ENCODE data around the gene RBM28. TPM values are rescaled to one million over a fixed set of nuclear protein-coding genes. Genes with fewer than 3 reads are reported as not detected.

RBM28 gene, protein sequence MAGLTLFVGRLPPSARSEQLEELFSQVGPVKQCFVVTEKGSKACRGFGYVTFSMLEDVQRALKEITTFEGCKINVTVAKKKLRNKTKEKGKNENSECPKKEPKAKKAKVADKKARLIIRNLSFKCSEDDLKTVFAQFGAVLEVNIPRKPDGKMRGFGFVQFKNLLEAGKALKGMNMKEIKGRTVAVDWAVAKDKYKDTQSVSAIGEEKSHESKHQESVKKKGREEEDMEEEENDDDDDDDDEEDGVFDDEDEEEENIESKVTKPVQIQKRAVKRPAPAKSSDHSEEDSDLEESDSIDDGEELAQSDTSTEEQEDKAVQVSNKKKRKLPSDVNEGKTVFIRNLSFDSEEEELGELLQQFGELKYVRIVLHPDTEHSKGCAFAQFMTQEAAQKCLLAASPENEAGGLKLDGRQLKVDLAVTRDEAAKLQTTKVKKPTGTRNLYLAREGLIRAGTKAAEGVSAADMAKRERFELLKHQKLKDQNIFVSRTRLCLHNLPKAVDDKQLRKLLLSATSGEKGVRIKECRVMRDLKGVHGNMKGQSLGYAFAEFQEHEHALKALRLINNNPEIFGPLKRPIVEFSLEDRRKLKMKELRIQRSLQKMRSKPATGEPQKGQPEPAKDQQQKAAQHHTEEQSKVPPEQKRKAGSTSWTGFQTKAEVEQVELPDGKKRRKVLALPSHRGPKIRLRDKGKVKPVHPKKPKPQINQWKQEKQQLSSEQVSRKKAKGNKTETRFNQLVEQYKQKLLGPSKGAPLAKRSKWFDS
- total RNA-seq: 10 to 100 TPM; 20.1 to 64.8 (median 30.0) TPM

DNA sequence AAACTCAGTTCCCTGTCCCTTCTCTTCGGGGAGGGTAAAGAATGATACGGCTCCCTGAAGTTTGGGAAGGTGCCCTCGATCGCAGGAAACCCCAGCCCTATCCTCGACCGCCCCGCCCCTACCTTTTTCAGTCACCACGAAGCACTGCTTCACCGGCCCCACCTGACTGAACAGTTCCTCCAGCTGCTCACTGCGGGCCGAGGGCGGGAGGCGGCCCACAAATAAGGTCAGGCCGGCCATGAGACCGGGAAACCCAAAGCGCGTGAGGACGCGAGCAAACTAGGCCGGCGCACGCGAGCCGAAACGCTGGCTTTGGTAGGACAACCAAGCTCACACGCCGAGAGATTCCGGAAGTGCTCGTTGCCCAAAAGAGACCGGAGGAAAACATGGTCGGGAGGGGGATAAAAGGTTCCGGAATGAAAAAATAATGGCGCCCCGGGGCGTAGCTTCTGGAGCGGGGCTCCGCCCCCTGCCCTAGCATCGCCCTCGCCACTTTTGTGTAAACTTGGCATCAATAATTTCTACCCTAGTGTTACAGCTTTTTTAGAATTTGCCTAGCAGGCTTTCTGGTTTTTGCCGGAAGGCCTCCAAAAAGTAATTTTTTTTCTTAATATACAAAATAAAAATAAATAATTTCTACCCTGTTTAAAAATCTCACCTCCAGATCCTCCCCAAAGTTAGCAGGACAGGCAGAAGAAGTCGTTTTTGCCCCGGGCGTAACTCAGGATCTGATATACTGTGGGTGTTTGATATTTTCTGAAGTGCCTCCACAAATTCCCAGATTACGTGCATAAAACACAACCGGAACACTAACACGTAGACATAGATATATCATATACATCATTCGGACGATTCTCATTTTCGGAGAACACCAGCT is at the start of gene RBM28:
TSS of gene RBM28 (minus strand) at position 355 of the 877 bp plus-strand sequence. CDS start at position 240, 115 bp downstream.
- H3K4me3 ChIP-seq: peak within 1 kb of the TSS; percentile 58 to 96 (median 85)
- peak; percentile 71 to 95 (median 80) for ATAC-seq (replicated peaks in 6 of 8)
- 0 to 75% (median 20%) methylated on average over 1 to 30 of the region's 49 CpGs for WGBS, 10 experiments

DNA sequence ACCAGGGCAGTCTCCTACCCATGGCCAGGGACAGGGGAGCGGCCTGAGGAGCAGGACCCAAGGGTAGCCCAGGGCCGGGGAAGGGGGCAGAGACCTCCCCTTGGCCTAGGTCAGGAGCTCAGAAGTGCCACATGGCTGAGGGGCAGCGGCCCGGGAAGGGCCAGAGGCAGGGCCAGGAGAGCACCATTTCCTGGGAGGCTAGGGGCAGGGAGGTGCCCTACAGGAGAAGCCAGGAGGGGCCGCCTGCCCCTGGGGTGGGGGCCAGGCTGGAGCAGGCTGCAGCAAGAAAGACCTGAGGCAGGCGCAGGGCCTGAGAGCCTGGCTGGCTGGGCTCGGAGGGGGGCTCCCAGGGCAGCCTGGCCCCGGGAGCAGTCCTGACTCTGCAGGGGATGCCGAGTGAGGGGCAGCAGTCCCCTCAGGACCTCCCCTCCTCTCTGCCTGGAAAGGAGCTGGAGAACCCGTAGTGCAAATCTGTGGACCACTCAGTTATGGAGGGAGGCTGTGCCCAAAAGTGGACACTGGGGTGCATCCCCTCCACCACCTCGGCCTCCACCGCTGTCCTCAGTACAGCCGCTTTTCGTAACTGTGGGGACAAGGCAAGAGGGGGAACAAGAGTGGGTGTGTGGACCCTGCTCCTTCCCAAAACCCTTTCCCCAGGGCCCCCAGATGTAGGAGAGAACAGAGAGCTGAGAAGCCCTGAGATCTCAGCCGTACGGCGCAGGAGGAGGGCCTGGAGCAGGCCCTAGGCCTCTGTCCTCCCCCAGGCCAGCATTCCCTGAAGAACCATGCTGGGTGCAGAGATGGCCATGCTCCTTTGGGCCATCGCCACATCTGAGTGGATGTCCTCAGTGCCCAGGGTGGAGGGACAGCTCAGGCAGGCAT is 49.0 kb upstream of the RBM28 start:
- in situ Hi-C loops (cut with MboI; ENCODE audit: low pct_unique_long_range_greater_than_20kb in 2 of 9, low sequenced_read_pairs in 9 of 9, unreplicated experiment in 9 of 9): no loop called here
- WGBS, 10 experiments: 80 to 100% (median 100%) methylated on average over 1 to 3 of the region's 18 CpGs; no CpG with 5 or more reads in 5 of the 10 experiments
- Histone ChIP-seq H3K4me1 (replicated peaks in 1 of 2) (peaks cover 0 to 2% of the 10 kb centered on the region in 2 donors), H3K4me3 (no peak overlapping the region), H3K27ac (no peak overlapping the region)
- ATAC-seq (replicated peaks in 6 of 8): peak in 2 of 8 experiments; percentile 5 to 15

More for the DNA sequence above, at the start of gene RBM28:
- in situ Hi-C loops (cut with MboI; ENCODE audit: low pct_unique_long_range_greater_than_20kb in 2 of 9, low sequenced_read_pairs in 9 of 9, unreplicated experiment in 9 of 9): no loop called here
- Histone ChIP-seq H3K4me1 (replicated peaks in 1 of 2) (peaks cover 25 to 27% of the 10 kb centered on the region in 2 donors), H3K27ac (peak within 1 kb of the TSS; percentile 77 to 91)

DNA sequence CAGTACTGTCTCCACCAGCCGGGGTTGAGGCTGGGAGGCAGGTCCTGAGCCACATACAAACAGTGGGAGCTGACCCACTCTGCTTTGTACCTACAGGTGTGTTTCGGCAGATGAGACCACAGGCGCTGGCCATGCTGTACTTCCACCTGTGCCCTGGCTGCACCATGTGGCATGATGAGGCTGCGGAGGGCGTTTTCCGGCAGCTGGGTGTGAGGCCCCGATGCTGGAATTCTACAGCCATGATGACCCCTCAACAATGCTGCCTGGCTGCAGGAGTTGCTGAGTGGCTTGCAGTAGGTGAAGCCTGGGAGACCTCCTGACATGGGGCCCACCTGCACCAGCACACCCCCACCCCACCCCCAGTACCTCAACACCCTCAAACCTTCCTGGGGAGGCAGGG is 48.1 kb upstream of the RBM28 start:
- no peak for ATAC-seq (replicated peaks in 6 of 8)
- peaks cover 8 to 10% of the 10 kb centered on the region in 2 donors for H3K4me1 ChIP-seq (replicated peaks in 1 of 2)
- in situ Hi-C loops (cut with MboI; ENCODE audit: low pct_unique_long_range_greater_than_20kb in 2 of 9, low sequenced_read_pairs in 9 of 9, unreplicated experiment in 9 of 9): no loop called here
- no peak overlapping the region for H3K4me3 ChIP-seq
- 80 to 100% (median 83%) methylated on average over 1 to 3 of the region's 7 CpGs; no CpG with 5 or more reads in 7 of the 10 experiments for WGBS, 10 experiments
- no peak overlapping the region for H3K27ac ChIP-seq

DNA sequence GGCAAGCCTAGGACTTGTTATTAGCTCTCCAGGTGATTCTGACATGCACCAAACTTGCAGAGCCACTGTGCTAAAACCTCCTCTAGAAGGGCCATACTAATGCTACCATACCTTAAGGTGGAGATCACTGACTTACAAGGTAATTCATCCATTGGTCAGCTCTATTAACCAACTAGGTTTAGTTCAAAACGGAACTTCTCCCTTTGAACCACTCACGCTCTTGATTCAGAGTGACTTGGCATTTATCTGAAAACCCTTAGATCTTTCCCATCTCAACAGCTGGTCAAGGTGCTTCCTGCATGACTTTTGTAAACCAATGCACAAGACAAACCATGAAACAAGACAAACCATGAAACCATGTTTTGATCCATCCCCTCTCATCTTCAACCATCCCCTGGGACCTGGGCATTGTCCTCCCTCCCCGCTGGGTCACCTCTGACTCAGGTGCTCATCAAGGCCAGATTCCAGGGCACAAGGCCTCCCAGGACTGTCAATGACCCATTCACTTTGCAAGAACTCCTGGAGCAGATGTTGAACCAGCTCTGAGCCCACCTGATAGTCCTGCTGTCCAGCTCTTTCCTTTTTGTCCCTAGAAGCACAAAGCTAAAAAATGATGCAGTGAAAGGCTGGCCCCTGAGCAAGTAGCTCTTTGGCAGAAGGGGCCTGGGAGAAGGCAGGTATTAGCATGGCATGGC is 47.3 kb upstream of the RBM28 start:
- no peak for ATAC-seq (replicated peaks in 6 of 8)
- H3K4me1 ChIP-seq (replicated peaks in 1 of 2): peaks cover 13 to 14% of the 10 kb centered on the region in 2 donors
- in situ Hi-C loops (cut with MboI; ENCODE audit: low pct_unique_long_range_greater_than_20kb in 2 of 9, low sequenced_read_pairs in 9 of 9, unreplicated experiment in 9 of 9): no loop called here
- no peak overlapping the region for H3K27ac ChIP-seq
- WGBS, 10 experiments: 92 to 100% (median 100%) methylated on average over 2 to 3 of the region's 3 CpGs; no CpG with 5 or more reads in 6 of the 10 experiments
- no peak overlapping the region for H3K4me3 ChIP-seq

DNA sequence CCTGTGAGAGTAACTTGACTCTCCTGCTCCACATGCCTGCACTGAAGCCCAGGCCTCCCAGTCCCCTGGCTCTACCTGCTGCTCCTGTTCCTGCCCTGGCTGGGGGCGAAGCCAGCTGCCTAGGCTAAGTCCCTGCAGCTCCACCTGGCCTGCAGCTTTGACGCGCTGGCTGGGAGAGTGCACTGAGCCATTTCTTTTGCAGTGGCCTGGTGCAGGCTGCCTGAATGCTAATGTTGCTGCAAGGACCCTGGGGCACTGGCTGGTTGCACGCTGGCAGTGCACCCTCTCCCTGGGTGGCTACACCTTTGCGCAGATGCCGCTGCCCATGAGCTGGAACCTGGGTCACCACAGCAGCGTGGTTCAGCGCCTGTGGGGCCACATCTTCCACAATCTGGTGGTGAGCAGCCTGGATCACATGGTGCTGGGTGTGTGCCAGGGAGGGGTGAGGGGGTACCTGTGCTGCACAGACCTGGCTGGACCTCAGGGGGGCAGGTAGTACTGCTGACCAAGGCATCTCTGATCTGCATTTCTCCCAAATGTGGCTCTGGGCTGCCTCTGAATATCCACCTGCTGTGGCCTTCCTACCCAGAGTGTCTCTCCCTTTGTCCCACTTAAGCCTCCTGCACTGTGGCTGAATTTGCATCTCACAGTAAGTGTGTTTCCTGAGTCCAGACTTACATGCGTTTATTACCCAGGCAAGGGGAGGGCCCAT is 46.1 kb upstream of the RBM28 start:
- 53 to 80% (median 74%) methylated on average over 1 to 4 of the region's 9 CpGs; no CpG with 5 or more reads in 5 of the 10 experiments for WGBS, 10 experiments
- no peak overlapping the region for H3K27ac ChIP-seq
- ATAC-seq (replicated peaks in 6 of 8): peak in 1 of 8 experiments; percentile 5
- peaks cover 13 to 14% of the 10 kb centered on the region in 2 donors for H3K4me1 ChIP-seq (replicated peaks in 1 of 2)
- in situ Hi-C loops (cut with MboI; ENCODE audit: low pct_unique_long_range_greater_than_20kb in 2 of 9, low sequenced_read_pairs in 9 of 9, unreplicated experiment in 9 of 9): no loop called here
- no peak overlapping the region for H3K4me3 ChIP-seq

DNA sequence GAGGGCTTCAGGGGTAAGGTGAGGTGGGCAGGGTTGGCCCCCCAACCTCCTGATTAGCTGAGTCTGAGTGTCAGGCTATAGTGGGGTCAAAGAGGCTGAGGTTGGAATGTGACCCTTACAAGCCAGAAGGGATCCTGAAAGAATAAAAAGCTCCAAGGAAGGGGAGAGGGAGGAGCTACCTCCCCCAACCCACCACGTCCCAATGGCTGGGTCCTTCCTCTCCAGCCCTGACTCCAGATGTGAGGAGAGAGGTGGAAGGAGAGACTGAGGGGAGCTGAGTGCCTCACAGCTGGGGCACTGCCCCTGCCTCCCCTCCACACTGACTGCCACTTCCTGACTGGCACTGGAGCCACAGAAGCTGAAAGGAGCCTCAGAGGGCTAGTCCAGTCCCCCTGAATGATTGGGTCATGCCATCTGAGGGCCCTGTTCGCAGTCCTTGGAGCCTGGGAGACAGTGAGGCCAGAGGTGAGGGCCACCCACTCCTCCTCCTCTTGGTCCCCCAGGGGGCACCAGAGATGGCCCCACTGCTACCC is 45.4 kb upstream of the RBM28 start:
- no peak for ATAC-seq (replicated peaks in 6 of 8)
- peaks cover 13 to 14% of the 10 kb centered on the region in 2 donors for H3K4me1 ChIP-seq (replicated peaks in 1 of 2)
- WGBS, 10 experiments: 0 to 60% methylated on average over 1 of the region's 2 CpGs; no CpG with 5 or more reads in 8 of the 10 experiments
- in situ Hi-C loops (cut with MboI; ENCODE audit: low pct_unique_long_range_greater_than_20kb in 2 of 9, low sequenced_read_pairs in 9 of 9, unreplicated experiment in 9 of 9): no loop called here
- H3K27ac ChIP-seq: no peak overlapping the region
- H3K4me3 ChIP-seq: no peak overlapping the region

DNA sequence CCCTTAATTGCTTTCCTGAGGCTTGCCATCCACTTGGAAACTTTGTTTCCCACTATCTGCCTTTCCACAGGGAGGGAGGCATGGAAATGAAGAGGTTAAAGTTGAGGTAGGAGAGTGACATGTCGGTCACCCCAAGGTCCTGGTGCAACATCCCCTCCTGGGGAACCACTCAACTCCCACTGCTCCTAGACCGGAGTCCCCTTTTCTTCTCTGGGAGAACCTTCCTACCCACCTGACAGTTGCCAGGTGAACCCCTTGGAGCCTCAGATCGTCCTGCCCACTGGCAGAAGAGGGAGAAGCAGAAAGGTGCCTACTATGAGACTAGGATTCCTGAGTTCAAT is 44.4 kb upstream of the RBM28 start:
- 0 to 66% methylated on average over 1 to 3 of the region's 3 CpGs; no CpG with 5 or more reads in 8 of the 10 experiments for WGBS, 10 experiments

DNA sequence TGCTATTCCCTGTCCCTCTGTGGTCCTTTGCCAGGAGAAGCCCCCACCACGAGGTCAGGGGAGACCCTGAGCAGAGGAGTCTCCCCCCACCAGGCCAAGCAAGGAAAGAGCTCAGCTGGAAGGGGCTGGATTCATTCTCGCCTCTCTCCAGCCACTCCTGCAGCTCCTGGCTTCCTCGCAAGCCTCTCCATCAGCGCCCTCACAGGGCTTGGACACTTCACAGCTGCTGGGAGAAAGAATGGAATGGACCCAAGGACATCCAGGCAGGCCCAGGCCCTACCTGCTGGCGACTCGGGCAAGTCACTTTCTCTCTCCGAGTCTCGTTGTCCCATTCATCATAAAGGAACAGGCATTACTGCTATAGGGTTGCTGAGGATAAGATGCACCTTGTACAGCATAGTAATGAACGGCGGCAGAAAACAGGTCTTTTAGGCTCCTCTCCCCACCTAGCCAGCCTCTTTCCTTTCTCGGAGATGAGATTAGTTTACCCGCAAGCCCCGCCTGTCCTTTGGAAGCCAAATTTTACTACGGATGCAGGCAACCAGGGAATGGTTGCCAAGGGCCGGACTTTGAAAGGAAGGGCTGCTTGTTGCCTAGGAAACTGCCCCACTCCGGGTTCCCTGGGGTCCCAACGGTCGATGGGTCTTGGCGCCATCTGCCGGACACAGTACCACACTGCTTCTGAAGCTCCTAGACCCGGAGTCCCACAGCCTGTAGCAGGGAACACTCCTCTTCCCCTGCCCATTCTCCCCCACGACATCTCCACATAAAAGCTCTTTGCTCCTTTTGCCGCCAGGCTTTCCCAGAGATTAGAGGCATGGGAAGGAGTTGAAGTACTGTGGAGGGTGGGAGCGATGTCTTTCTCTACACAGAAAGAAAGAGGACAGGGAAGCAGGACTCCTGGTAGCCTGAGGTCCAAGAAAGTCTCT is 43.8 kb upstream of the RBM28 start:
- ATAC-seq (replicated peaks in 6 of 8): peak; percentile 75 to 94 (median 94)
- peak overlapping the region; percentile 34 to 70 for H3K27ac ChIP-seq
- WGBS, 10 experiments: 0 to 31% (median 14%) methylated on average over 1 to 15 of the region's 24 CpGs; no CpG with 5 or more reads in 3 of the 10 experiments

More for the DNA sequence above, 44.4 kb upstream of the RBM28 start:
- ATAC-seq (replicated peaks in 6 of 8): peak in 1 of 8 experiments; percentile 2
- Histone ChIP-seq H3K4me3 (no peak overlapping the region), H3K27ac (no peak overlapping the region), H3K4me1 (replicated peaks in 1 of 2) (peaks cover 13 to 14% of the 10 kb centered on the region in 2 donors)
- in situ Hi-C loops (cut with MboI; ENCODE audit: low pct_unique_long_range_greater_than_20kb in 2 of 9, low sequenced_read_pairs in 9 of 9, unreplicated experiment in 9 of 9): no loop called here

DNA sequence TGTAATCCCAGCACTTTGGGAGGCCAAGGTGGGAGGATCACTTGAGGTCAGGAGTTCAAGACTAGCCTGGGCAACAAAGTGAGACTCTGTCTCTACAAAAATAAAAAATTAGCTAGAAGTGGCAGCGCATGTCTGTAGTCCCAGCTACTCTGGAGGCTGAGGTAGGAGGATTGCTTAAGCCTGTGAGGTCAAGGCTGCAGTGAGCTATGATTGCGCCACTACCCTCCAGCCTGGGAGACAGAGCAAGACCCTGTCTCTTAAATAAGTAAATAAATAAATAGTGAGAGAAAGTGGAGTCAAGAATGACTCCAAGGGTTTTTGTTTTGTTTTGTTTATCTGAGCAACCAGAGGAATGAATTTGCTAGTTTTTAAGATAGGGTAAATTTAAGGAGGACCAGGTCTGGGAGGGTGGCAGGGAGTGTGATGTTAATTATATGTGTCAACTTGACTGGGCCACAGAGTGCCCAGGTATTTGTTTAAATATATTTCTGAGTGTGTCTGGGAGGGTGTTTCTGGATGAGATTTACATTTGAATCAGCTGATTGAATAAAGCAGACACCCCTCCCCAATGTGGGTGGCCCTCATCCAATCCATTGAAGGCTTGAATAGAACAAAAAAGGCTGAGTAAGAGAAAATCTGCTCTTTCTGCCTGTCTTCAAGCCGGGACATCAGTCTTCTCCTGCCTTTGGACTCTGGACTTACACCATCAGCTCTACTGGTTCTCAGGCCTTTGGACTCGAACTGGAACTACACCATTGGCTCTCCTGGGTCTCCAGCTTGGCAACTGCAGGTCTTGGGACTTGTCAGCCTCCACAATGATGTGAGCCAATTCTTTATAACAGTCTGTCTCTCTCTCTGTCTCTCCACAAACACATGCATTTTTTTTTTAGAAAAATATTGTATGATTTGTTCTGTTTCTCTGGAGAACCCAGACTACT is 42.5 kb upstream of the RBM28 start:
- peak overlapping the region in 1 of 2 donors; percentile 70 for H3K27ac ChIP-seq
- no peak overlapping the region for H3K4me3 ChIP-seq
- peaks cover 13 to 14% of the 10 kb centered on the region in 2 donors for H3K4me1 ChIP-seq (replicated peaks in 1 of 2)
- ATAC-seq (replicated peaks in 6 of 8): no peak
- 33 to 100% (median 77%) methylated on average over 1 to 4 of the region's 4 CpGs; no CpG with 5 or more reads in 2 of the 10 experiments for WGBS, 10 experiments
- in situ Hi-C loops (cut with MboI; ENCODE audit: low pct_unique_long_range_greater_than_20kb in 2 of 9, low sequenced_read_pairs in 9 of 9, unreplicated experiment in 9 of 9): no loop called here

More for the DNA sequence above, 43.8 kb upstream of the RBM28 start:
- in situ Hi-C loops (cut with MboI; ENCODE audit: low pct_unique_long_range_greater_than_20kb in 2 of 9, low sequenced_read_pairs in 9 of 9, unreplicated experiment in 9 of 9): no loop called here
- H3K4me3 ChIP-seq: no peak overlapping the region
- peaks cover 13 to 14% of the 10 kb centered on the region in 2 donors for H3K4me1 ChIP-seq (replicated peaks in 1 of 2)

All from motor neuron (in vitro differentiated cells).